H1 (cell line): ENCODE data around the gene MPHOSPH9. TPM values are rescaled to one million over a fixed set of nuclear protein-coding genes. Genes with fewer than 3 reads are reported as not detected.

ENCODE experiments used
- CBX5 ChIP-seq: fragments of 300-800, 300-1000 bp; sonication (generic); IDR thresholded peaks from 2 replicates; pipeline ENCODE4 v1.7.1; 2016; ENCODE audit warnings: antibody characterized with exemption, low read length, low read depth
- CHD7 ChIP-seq: fragments of 300-600 bp; sonication (generic); IDR thresholded peaks from 2 replicates; pipeline ENCODE4 v1.7.1; 2012; ENCODE audit warnings: low read length, moderate library complexity, mild to moderate bottlenecking, inconsistent platforms; ENCODE audit not compliant: insufficient replicate concordance
- POU5F1 ChIP-seq: IDR thresholded peaks from 2 replicates; pipeline ENCODE4 v1.6.1; 2011; ENCODE audit warnings: low read depth, mild to moderate bottlenecking, low read length, moderate library complexity
- polyA plus RNA-seq, 7 experiments: library from polyadenylated mRNA; depleted of rRNA in 3 of 7; stranded (reverse) in 5 of 7; unstranded in 2 of 7; fragments of >200 nt in 5 of 7; fragments of 200-250 nt in 2 of 7; gene quantifications; 1 replicate in 5 of 7; 2 replicates in 1 of 7; 4 replicates in 1 of 7; pipeline versions ENCODE4 v1.2.1 to v1.2.3, GENCODE V29; 2011 to 2013; ENCODE audit warnings: missing spikeins in 2 of 7, mixed read lengths in 2 of 7
- total RNA-seq: library from RNA; stranded (reverse); fragmentation: NEBNext Ultra II Directional; extraction: Animal tissue kit (Norgen Biotek cat#: 25700); gene quantifications from 2 replicates; pipeline ENCODE4 v1.2.1, GENCODE V29; 2021

The MPHOSPH9 gene
- total and polyA plus RNA-seq, 2 of the 8 experiments (the other 6 are each of a cell fraction or from before 2014, with no cell fraction given) = 8.8 to 48.8 TPM

- TF ChIP-seq POU5F1 = no peak
- TF ChIP-seq CHD7 = no peak
- no peak for TF ChIP-seq CBX5
Observed at GRCh38 chr12:123121670-123122069, 111.3 kb downstream of the MPHOSPH9 start (continued).
